H1 (cell line): ENCODE measurements around the gene PSD. TPM values are rescaled to one million over a fixed set of nuclear protein-coding genes. Genes with fewer than 3 reads are reported as not detected.

Experiments
- CTCF ChIA-PET: fragments of 300-600 bp; sonication (Branson Sonifier 250); formaldehyde crosslinking; loops from one replicate; lab custom pipeline; 2021; ENCODE audit not compliant: partially characterized antibody; lab: Charles Lee
- POLR2A ChIA-PET: fragments of 300-600 bp; sonication (Branson Sonifier 250); formaldehyde crosslinking; loops from one replicate; lab custom pipeline; 2021; ENCODE audit warnings: inconsistent platforms; ENCODE audit not compliant: partially characterized antibody; lab: Charles Lee
- DNase-seq, 2 experiments: peaks; one replicate each; pipeline versions ENCODE4 v3.0.0 to v3.0.0-alpha.2; 2010 to 2022; ENCODE audit warnings: low spot score in 2 of 2, low read depth in 1 of 2, mixed read lengths in 1 of 2
- FAIRE-seq: peaks from 2 replicates; lab custom pipeline; 2011; peaks lifted over from hg19 to GRCh38; lab: Jason Lieb, UNC
- H2AFZ ChIP-seq: 2 replicates; pipeline ENCODE4 v1.8.1; 2012; ENCODE audit warnings: low read length, inconsistent platforms
- H2AK5ac ChIP-seq: 2 replicates; pipeline ENCODE4 v1.6.1; 2013; ENCODE audit warnings: low read depth, low read length
- H2BK120ac ChIP-seq: replicated peaks from 2 replicates; pipeline ENCODE3; 2013; ENCODE audit warnings: low read depth, low read length, inconsistent platforms
- H2BK12ac ChIP-seq: 2 replicates; pipeline ENCODE4 v1.6.1; 2013; ENCODE audit warnings: low read depth, low read length
- H2BK15ac ChIP-seq: 2 replicates; pipeline ENCODE4 v1.6.1; 2013; ENCODE audit warnings: low read length
- H2BK20ac ChIP-seq: 2 replicates; pipeline ENCODE4 v1.6.1; 2013; ENCODE audit warnings: low read length
- H2BK5ac ChIP-seq: 2 replicates; pipeline ENCODE4 v1.6.1; 2013; ENCODE audit warnings: low read depth, low read length
- H3K14ac ChIP-seq: 2 replicates; pipeline ENCODE4 v1.6.1; 2013; ENCODE audit warnings: inconsistent platforms; ENCODE audit not compliant: insufficient read length
- H3K18ac ChIP-seq: 2 replicates; pipeline ENCODE4 v1.6.1; 2013; ENCODE audit warnings: low read length; ENCODE audit errors: extremely low read depth
- H3K23ac ChIP-seq: 2 replicates; pipeline ENCODE4 v1.6.1; 2013; ENCODE audit warnings: inconsistent platforms; ENCODE audit not compliant: insufficient read length
- H3K23me2 ChIP-seq: 2 replicates; pipeline ENCODE4 v1.6.1; 2013; ENCODE audit warnings: low read depth, low read length
- H3K27ac ChIP-seq: 2 replicates; pipeline ENCODE4 v1.6.1; 2011; ENCODE audit warnings: low read depth, low read length, inconsistent platforms
- H3K27me3 ChIP-seq, 4 experiments: replicated peaks in 1 of 4; 1 replicate in 1 of 4; 2 replicates in 3 of 4; pipeline versions ENCODE4 v1.6.1 to v1.8.1; 2011 to 2013; ENCODE audit warnings: low read length in 3 of 4, mild to moderate bottlenecking in 3 of 4, inconsistent platforms in 2 of 4, mixed read lengths in 2 of 4, moderate library complexity in 1 of 4; ENCODE audit not compliant: control insufficient read depth in 3 of 4, insufficient read depth in 3 of 4; ENCODE audit errors: extremely low read depth in 1 of 4
- H3K36me3 ChIP-seq, 4 experiments: 2 replicates each; pipeline versions ENCODE4 v1.6.1 to v1.8.1; 2011 to 2013; ENCODE audit warnings: mild to moderate bottlenecking in 4 of 4, low read length in 3 of 4, moderate library complexity in 2 of 4, control low read depth in 1 of 4, inconsistent platforms in 1 of 4; ENCODE audit not compliant: insufficient read depth in 4 of 4, control insufficient read depth in 2 of 4
- H3K4ac ChIP-seq: replicated peaks from 2 replicates; pipeline ENCODE3; 2013; ENCODE audit warnings: low read length, low read depth, mixed read lengths, inconsistent platforms; ENCODE audit not compliant: insufficient read length
- H3K4me1 ChIP-seq, 4 experiments: replicated peaks in 1 of 4; 1 replicate in 1 of 4; 2 replicates in 3 of 4; pipeline versions ENCODE4 v1.6.1 to v1.8.1; 2011 to 2013; ENCODE audit warnings: low read length in 3 of 4, inconsistent platforms in 2 of 4, mixed read lengths in 1 of 4; ENCODE audit not compliant: insufficient read depth in 4 of 4, control insufficient read depth in 3 of 4
- H3K4me2 ChIP-seq, 2 experiments: 2 replicates each; pipeline versions ENCODE4 v1.6.1 to v1.8.1; 2011 to 2013; ENCODE audit warnings: low read depth in 2 of 2, low read length in 2 of 2, control low read depth in 1 of 2, inconsistent platforms in 1 of 2, mild to moderate bottlenecking in 1 of 2; ENCODE audit not compliant: insufficient read depth in 1 of 2
- H3K4me3 ChIP-seq, 4 experiments: fragments of 200-600, 300-600 bp in 1 of 4; sonication (generic), shearing (Covaris generic), sonication (Bioruptor Twin) in 1 of 4; 2 replicates each; pipeline versions ENCODE4 v1.5.1 to v1.8.1; 2011 to 2016; ENCODE audit warnings: low read length in 4 of 4, low read depth in 3 of 4, control low read depth in 2 of 4, inconsistent platforms in 2 of 4, mild to moderate bottlenecking in 2 of 4, mixed read lengths in 1 of 4, moderate library complexity in 1 of 4; ENCODE audit not compliant: insufficient read depth in 2 of 4; ENCODE audit errors: extremely low read depth in 1 of 4
- H3K56ac ChIP-seq: replicated peaks from 2 replicates; pipeline ENCODE3; 2013; ENCODE audit warnings: low read depth, mild to moderate bottlenecking, mixed read lengths, low read length, inconsistent platforms; ENCODE audit not compliant: insufficient read length
- H3K79me1 ChIP-seq: 2 replicates; pipeline ENCODE4 v1.6.1; 2013; ENCODE audit warnings: low read depth, low read length, control low read depth
- H3K79me2 ChIP-seq, 2 experiments: 2 replicates each; pipeline versions ENCODE4 v1.6.1 to v1.8.1; 2012 to 2013; ENCODE audit warnings: low read length in 2 of 2, mild to moderate bottlenecking in 2 of 2, inconsistent platforms in 1 of 2; ENCODE audit not compliant: insufficient read depth in 2 of 2, control insufficient read depth in 1 of 2
- H3K9ac ChIP-seq, 4 experiments: replicated peaks in 1 of 4; 1 replicate in 1 of 4; 2 replicates in 3 of 4; pipeline versions ENCODE4 v1.6.1 to v1.8.1; 2011 to 2013; ENCODE audit warnings: low read depth in 3 of 4, low read length in 3 of 4, control low read depth in 2 of 4, mild to moderate bottlenecking in 2 of 4, moderate library complexity in 2 of 4, inconsistent platforms in 1 of 4; ENCODE audit errors: extremely low read depth in 1 of 4
- H3K9me3 ChIP-seq, 2 experiments: 2 replicates each; pipeline versions ENCODE4 v1.6.1 to v1.8.1; 2012 to 2013; ENCODE audit warnings: mild to moderate bottlenecking in 2 of 2, moderate library complexity in 2 of 2, control low read depth in 1 of 2, inconsistent platforms in 1 of 2, low read depth in 1 of 2, low read length in 1 of 2, mixed read lengths in 1 of 2; ENCODE audit not compliant: insufficient read depth in 2 of 2
- H4K20me1 ChIP-seq, 2 experiments: replicated peaks in 1 of 2; 2 replicates each; pipeline versions ENCODE3 to v1.8.1; 2011 to 2013; ENCODE audit warnings: inconsistent platforms in 2 of 2, low read length in 2 of 2, mild to moderate bottlenecking in 1 of 2; ENCODE audit not compliant: insufficient read depth in 2 of 2, control insufficient read depth in 1 of 2
- H4K5ac ChIP-seq: 2 replicates; pipeline ENCODE4 v1.6.1; 2013; ENCODE audit warnings: low read length, low read depth, mixed read lengths, inconsistent platforms; ENCODE audit not compliant: insufficient read length
- H4K8ac ChIP-seq: 2 replicates; pipeline ENCODE4 v1.8.0; 2013; ENCODE audit warnings: mild to moderate bottlenecking, moderate library complexity, low read length, inconsistent platforms; ENCODE audit not compliant: insufficient read depth; ENCODE audit errors: extremely low read depth
- H4K91ac ChIP-seq: replicated peaks from 2 replicates; pipeline ENCODE3; 2013; ENCODE audit warnings: low read length, mixed read lengths, inconsistent platforms; ENCODE audit not compliant: insufficient read length
- CBX8 ChIP-seq: fragments of 300-800, 300-1000 bp; sonication (generic); IDR thresholded peaks from 2 replicates; pipeline ENCODE4 v1.7.1; 2016; ENCODE audit warnings: low read depth, low read length, borderline replicate concordance
- CTCF ChIP-seq, 3 experiments: IDR thresholded peaks; 1 replicate in 2 of 3; 2 replicates in 1 of 3; pipeline versions ENCODE4 v1.5.1 to v1.6.1; 2011; ENCODE audit warnings: low read length in 3 of 3, mild to moderate bottlenecking in 3 of 3, inconsistent platforms in 2 of 3, low read depth in 1 of 3, moderate library complexity in 1 of 3; ENCODE audit not compliant: insufficient read depth in 1 of 3; ENCODE audit errors: control extremely low read depth in 1 of 3
- RAD21 ChIP-seq, 2 experiments: IDR thresholded peaks in 1 of 2; conservative IDR thresholded peaks in 1 of 2; 2 replicates each; pipeline ENCODE4 v1.6.1; 2011; ENCODE audit warnings: low read depth in 2 of 2, low read length in 2 of 2, improper control_type of control experiment in 1 of 2, inconsistent platforms in 1 of 2, mild to moderate bottlenecking in 1 of 2, moderate library complexity in 1 of 2
- RXRA ChIP-seq: IDR thresholded peaks from 2 replicates; pipeline ENCODE4 v1.6.1; 2011; ENCODE audit warnings: low read depth, mild to moderate bottlenecking, low read length, moderate library complexity; ENCODE audit not compliant: insufficient read depth
- TBP ChIP-seq: IDR thresholded peaks from 2 replicates; pipeline ENCODE4 v1.6.1; 2011; ENCODE audit warnings: low read depth, low read length, improper control_type of control experiment
- whole genome bisulfite sequencing, 2 experiments: shearing (Covaris generic) in 1 of 2; methylation state at CpG; one replicate each; pipeline versions ENCODE4 v1.1.6 to v1.1.7; 2013 to 2015; ENCODE audit warnings: low lambda C conversion rate in 2 of 2, mixed read lengths in 2 of 2, inconsistent platforms in 1 of 2, low coverage in 1 of 2, missing lambda C conversion rate in 1 of 2; ENCODE audit not compliant: insufficient replicate concordance in 2 of 2, insufficient coverage in 1 of 2, insufficient read length in 1 of 2; ENCODE audit errors: extremely low coverage in 1 of 2, missing lambda C conversion rate in 1 of 2; 5-methylcytosine and 5-hydroxymethylcytosine counted together
- polyA plus RNA-seq, 7 experiments: library from polyadenylated mRNA; depleted of rRNA in 3 of 7; stranded (reverse) in 5 of 7; unstranded in 2 of 7; fragments of >200 nt in 5 of 7; fragments of 200-250 nt in 2 of 7; gene quantifications; 1 replicate in 5 of 7; 2 replicates in 1 of 7; 4 replicates in 1 of 7; pipeline versions ENCODE4 v1.2.1 to v1.2.3, GENCODE V29; 2011 to 2013; ENCODE audit warnings: missing spikeins in 2 of 7, mixed read lengths in 2 of 7
- total RNA-seq: library from RNA; stranded (reverse); fragmentation: NEBNext Ultra II Directional; extraction: Animal tissue kit (Norgen Biotek cat#: 25700); gene quantifications from 2 replicates; pipeline ENCODE4 v1.2.1, GENCODE V29; 2021

Gene PSD
- total and polyA plus RNA-seq, 2 of the 8 experiments (the other 6 are each of a cell fraction or from before 2014, with no cell fraction given) = 5.4 to 6.0 TPM

DNA sequence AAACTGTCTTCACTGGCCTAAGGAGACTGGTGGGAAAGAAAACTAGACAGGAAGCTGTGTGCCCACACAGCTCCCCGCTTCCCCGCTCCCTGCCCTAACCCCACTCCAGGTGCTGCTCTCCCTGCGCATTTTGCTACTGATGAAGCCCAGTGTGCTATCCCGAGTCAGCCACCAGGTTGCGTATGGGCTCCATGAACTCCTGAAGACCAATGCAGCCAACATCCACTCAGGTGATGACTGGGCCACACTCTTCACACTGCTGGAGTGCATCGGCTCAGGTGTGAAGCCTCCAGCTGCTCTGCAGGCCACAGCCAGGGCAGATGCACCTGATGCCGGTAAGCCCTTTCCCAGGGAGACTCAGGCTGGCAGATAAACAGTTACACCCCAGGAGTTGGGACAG lies 43.3 kb downstream of the PSD start:
- WGBS, 2 experiments = 88% methylated on average over 7 of the region's 7 CpGs; no CpG with 5 or more reads in 1 of the 2 experiments
- Histone ChIP-seq H3K18ac (no peak overlapping the region), H4K20me1 (no peaks in the 10 kb centered on the region), H2AK5ac (no peak overlapping the region), H2BK5ac (no peak overlapping the region), H4K91ac (no peak overlapping the region), H3K23ac (no peak overlapping the region), H2BK120ac (no peak overlapping the region), H4K5ac (no peak overlapping the region), H3K4ac (no peak overlapping the region), H4K8ac (no peak overlapping the region), H2BK20ac (no peak overlapping the region), H3K79me2 (no peaks in the 10 kb centered on the region), H3K4me1 (no peaks in the 10 kb centered on the region), H3K56ac (no peak overlapping the region), H3K27me3 (no peaks in the 10 kb centered on the region), H3K9ac (no peak overlapping the region), H3K23me2 (no peaks in the 10 kb centered on the region; the same call in 1 of the 2 replicates), H2AFZ (no peak overlapping the region), H3K36me3 (peaks cover 6 to 21% (median 12%) of the 10 kb centered on the region in 4 experiments; a peak in 7 of 8 replicates), H3K4me2 (no peak overlapping the region), H2BK15ac (no peak overlapping the region), H3K27ac (no peak overlapping the region), H2BK12ac (no peak overlapping the region), H3K9me3 (no peaks in the 10 kb centered on the region), H3K14ac (no peak overlapping the region), H3K79me1 (no peaks in the 10 kb centered on the region), H3K4me3 (no peak overlapping the region)
- peak; percentile 41 to 65 (median 60) for TF ChIP-seq CTCF (IDR thresholded peaks at IDR 0.05; ENCODE audit: control extremely low read depth in 1 of 3, insufficient read depth in 1 of 3, low read depth in 1 of 3, low read length in 3 of 3)
- TF ChIP-seq RXRA = no peak
- TF ChIP-seq CBX8 = no peak
- peak; percentile 59 to 72 for TF ChIP-seq RAD21 (IDR thresholded peaks at IDR 0.05 in 1 of 2, conservative IDR thresholded peaks at IDR 0.05 in 1 of 2; ENCODE audit: low read depth in 2 of 2, low read length in 2 of 2)
- TF ChIP-seq TBP = no peak
- FAIRE-seq (no peak), DNase-seq (no peak)
- ChIA-PET CTCF (interaction anchor here (0.6 to 17.7 kb wide), 27 partner anchors 9 to 1534 kb away, joined by 3 to 357 read pairs (median 4); partner anchors contain the start of genes C10orf95, FBXL15 and NFKB2), POLR2A (interaction anchor here (0.6 kb wide), 2 partner anchors 24 to 323 kb away, joined by 3 to 4 read pairs; no protein-coding TSS in a partner anchor)
